ENCODE results near the gene DHFR.
"Not testable (repeated sequence)": the region's sequence is repeated elsewhere in the genome, so short reads cannot be mapped to it uniquely, and the experiment has no call there.

Gene DHFR

DNA sequence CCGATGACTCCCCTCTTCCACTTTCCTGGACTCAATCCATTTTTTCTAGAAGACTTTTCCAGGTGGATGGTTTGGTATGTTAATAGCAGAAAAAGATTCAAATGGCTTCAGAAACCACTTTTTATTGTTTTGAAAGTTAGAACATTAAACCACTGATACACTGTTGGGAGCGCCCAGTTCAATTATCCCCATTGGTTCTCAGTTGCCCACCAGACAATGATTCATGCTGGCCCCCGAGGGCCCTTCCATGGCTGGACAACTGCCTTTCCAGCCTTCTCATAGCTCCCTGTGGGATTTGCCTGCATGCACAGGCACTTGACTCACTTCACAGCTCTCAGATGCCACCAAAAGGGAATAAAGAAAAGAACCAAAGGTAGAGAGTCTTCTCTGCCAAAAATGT lies 63.4 kb downstream of the DHFR start:
- no peak for FAIRE-seq

DNA sequence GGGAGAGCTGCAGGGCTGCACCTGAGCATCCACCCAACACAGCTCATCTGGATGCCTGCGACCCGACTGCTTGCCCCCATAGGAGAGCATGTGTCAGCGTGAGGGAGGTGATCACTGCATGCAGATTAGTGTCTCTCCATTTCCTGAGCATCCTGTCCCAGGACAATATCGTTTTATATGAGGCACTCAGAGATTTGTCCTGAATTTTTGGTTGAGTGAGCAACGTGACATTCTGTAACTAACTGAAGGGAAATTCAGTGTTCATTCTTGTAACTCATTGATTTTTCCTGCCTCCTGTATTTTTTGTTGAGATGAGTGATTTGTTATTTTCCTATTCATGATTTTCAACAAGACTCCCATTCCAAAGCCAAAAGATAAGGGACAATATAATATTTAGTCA lies 64.0 kb downstream of the DHFR start:
- no peak for FAIRE-seq

DNA sequence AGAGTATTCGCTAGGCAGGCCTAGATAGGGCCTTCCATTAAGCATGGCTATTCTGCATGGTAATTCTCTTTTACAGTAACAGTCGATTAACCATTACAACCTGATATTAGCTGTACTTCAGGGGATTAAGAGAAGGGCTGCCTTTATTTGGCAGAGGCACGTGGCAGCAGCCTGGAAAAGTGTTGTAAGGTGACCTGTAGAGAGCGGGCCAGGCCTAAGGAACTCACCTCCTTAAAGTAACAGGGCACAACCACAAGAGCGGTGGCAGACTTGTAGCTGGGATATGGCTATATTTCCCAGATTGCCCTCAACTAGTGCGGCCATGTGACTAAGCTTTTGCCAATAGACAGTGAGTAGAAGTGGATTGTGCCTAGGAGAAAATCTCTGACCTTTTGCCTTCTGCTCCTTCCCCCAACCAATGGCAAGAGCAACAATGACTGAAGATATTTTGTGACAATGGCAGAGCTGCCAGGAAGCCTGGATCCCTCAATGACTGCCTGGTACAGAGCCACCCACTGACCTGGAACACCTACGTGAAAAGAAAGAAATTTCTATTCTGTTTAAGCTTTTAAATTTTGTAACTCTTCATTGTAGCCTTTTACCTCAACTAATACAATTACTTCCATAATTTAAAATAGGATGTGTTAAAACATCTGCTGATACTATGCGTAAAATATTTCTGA lies 65.8 kb downstream of the DHFR start:
- FAIRE-seq = no peak

DNA sequence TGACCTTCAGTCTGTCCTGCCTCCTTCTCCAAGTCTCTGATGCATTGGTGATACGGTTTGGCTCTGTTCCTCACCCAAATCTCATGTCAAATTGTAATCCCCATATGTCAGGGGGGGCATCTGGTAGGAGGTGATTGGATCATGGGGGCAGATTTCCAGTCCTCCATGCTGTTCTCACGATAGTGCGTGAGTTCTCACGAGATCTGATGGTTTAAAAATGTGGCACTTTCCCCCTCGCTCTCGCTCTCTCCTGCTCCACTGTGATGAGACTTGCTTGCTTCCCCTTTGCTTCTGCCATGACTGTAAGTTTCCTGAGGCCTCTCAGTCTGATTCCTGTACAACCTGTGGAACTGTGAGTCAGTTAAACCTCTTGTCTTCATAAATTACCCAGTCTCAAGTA lies 70.0 kb downstream of the DHFR start:
- FAIRE-seq = no peak

DNA sequence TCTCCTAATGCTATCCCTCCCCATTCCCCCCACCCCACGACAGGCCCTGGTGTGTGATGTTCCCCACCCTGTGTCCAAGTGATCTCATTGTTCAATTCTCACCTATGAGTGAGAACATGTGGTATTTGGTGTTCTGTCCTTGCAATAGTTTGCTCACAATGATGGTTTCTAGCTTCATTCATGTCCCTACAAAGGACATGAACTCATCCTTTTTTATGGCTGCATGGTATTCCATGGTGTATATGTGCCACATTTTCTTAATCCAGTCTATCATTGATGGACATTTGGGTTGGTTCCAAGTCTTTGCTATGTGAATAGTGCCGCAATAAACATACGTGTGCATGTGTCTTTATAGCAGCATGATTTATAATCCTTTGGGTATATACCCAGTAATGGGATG lies 74.5 kb downstream of the DHFR start:
- not testable (repeated sequence) for FAIRE-seq

DNA sequence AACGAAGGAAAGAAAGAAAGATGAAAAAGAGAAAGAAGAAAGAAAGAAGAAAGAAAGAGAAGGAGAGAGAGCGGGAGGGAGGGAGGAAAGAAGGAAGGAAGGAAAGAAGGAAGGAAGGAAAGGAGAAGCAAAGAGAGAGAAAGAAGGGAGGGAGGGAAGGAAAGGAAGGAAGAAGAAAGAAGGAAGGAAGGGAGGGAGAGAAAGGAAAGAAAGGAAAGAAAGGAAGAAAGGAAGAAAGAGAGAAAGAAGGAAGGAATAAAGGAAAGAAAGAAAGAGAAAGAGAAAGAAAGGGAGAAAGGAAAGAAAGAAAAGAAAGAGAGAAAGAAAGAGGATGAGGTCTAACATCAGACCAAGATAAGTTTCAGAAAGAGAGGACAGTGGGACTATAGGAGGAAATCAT lies 75.7 kb downstream of the DHFR start:
- FAIRE-seq = no peak

DNA sequence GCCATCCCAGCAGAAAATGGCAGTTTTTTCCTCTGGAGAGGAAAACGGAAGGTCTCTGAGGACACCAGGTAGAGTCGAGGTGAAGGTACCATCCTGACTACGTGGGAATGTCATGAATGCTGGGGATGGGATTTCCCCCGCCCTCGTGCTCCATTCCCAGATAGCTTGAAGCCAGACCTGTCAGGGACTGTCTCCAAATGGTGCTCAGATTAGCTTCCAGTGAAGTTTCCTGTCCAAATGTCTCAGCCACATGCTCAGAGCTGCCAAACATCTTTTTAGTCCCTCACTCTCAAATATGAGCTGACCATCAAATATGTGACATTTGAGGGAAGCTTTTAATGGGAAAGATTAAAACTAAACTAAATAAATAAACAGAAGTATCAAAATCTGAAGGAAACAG lies 77.1 kb downstream of the DHFR start:
- no peak for FAIRE-seq

DNA sequence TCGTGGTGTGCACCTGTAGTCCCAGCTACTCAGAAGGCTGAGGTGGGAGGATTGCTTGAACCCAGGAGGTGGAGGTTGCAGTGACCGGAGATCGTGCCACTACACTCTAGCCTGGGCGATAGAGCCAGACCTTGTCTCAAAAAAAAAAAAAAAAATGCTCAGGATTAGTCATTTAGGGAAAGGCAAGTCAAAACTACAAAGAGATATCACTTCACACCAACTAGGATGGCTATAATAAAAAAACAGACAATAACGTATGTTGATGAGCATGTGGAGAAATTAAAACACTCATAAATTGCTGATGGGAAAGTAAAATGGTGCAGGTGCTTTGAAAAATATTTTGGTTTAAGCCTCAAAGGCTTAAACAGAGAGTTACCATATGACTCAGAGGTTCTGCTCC lies 78.4 kb downstream of the DHFR start:
- FAIRE-seq = no peak
